SJCRH30 (cell line): ENCODE results near the gene ITPKA. TPM values are rescaled to one million over a fixed set of nuclear protein-coding genes. Genes with fewer than 3 reads are reported as not detected.

Experiments used
- DNase-seq, 2 experiments: peaks; one replicate each; pipeline ENCODE4 v3.0.0-alpha.2; 2015 to 2020
- H3K27ac ChIP-seq: fragments of 250-450 bp; sonication (Bioruptor Pico); 2 replicates; pipeline ENCODE4 v1.5.1; 2020; ENCODE audit warnings: mild to moderate bottlenecking, moderate library complexity
- H3K27me3 ChIP-seq: fragments of 250-450 bp; sonication (Bioruptor Pico); 2 replicates; pipeline ENCODE4 v1.5.1; 2020; ENCODE audit warnings: mild to moderate bottlenecking, moderate library complexity
- H3K36me3 ChIP-seq: fragments of 250-450 bp; sonication (Bioruptor Pico); 2 replicates; pipeline ENCODE4 v1.5.1; 2020; ENCODE audit warnings: mild to moderate bottlenecking, moderate library complexity
- H3K4me1 ChIP-seq: fragments of 250-450 bp; sonication (Bioruptor Pico); 2 replicates; pipeline ENCODE4 v1.5.1; 2020; ENCODE audit warnings: mild to moderate bottlenecking, moderate library complexity
- H3K4me3 ChIP-seq: fragments of 250-450 bp; sonication (Bioruptor Pico); 2 replicates; pipeline ENCODE4 v1.5.1; 2020; ENCODE audit warnings: mild to moderate bottlenecking, moderate library complexity
- H3K9me3 ChIP-seq: fragments of 250-450 bp; sonication (Bioruptor Pico); replicated peaks from 2 replicates; pipeline ENCODE4 v1.5.1; 2020; ENCODE audit warnings: mild to moderate bottlenecking, moderate library complexity
- total RNA-seq: library from RNA; depleted of rRNA; stranded (reverse); fragments of >200 nt; shearing (Covaris generic); gene quantifications from 2 replicates; pipeline ENCODE4 v1.2.3, GENCODE V29; 2014

ITPKA gene
- total RNA-seq, 1 experiment from 2014 or later, result 8.8 TPM

DNA sequence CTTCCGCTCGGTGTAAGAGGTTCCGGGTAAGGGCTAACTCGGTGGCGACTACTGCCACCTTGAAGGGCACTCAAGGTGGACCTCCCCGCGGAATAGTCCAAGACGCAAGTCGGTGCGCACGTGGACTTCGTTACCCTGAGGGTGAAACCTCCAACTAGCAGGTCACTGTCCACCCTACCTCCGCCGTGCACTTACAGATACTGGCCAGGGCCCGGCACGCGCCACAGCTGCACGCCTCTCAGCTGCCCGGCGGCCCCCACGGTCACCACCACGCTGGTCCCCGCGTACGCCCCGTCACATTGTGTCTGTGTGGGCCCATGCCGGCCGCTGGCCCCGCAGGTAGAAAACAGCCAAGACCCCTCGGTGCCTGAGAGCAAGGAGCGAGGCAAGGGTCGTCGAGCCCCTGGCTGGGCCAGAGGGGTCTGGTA lies 18.9 kb downstream of the ITPKA start:
- no peaks in the 10 kb centered on the region for H3K27me3 ChIP-seq
- no peak for DNase-seq
- no peaks in the 10 kb centered on the region for H3K36me3 ChIP-seq
- H3K4me1 ChIP-seq, result no peaks in the 10 kb centered on the region
- H3K9me3 ChIP-seq, result no peaks in the 10 kb centered on the region
- H3K27ac ChIP-seq, result peak overlapping the region; percentile 73
- peak overlapping the region; percentile 57 for H3K4me3 ChIP-seq

DNA sequence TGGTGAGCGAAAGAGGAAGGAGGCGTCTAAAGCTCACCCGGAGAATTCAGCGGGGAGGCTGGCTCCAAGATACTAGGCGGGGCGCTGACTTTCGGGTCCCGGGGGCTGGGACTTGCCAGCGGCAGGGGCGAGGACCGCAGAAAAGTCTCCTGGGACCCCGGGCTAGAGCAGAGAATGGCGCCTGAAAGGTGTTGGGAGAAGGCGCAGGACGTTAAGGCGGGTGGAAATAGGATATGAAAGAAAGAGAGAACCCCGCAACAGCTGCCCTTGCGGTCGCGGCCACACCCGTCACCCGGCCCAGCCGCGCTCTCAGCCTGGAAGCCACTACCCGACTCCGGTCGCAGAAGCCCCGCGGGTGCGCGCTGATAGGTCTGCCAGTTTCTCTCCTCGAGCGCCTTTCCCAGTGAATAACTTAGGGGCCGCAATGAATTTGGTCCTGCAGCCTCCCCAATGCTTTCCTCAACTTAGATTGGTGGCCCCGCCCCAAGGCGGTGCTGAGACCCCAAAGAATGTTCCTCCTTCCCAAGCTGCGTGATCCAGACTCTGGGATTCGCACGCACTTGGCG lies 19.3 kb downstream of the ITPKA start:
- peak; percentile 88 to 89 for DNase-seq
- no peaks in the 10 kb centered on the region for H3K27me3 ChIP-seq
- no peaks in the 10 kb centered on the region for H3K9me3 ChIP-seq
- peak overlapping the region; percentile 73 for H3K27ac ChIP-seq
- no peaks in the 10 kb centered on the region for H3K36me3 ChIP-seq
- H3K4me3 ChIP-seq, result peak overlapping the region; percentile 57
- no peaks in the 10 kb centered on the region for H3K4me1 ChIP-seq

DNA sequence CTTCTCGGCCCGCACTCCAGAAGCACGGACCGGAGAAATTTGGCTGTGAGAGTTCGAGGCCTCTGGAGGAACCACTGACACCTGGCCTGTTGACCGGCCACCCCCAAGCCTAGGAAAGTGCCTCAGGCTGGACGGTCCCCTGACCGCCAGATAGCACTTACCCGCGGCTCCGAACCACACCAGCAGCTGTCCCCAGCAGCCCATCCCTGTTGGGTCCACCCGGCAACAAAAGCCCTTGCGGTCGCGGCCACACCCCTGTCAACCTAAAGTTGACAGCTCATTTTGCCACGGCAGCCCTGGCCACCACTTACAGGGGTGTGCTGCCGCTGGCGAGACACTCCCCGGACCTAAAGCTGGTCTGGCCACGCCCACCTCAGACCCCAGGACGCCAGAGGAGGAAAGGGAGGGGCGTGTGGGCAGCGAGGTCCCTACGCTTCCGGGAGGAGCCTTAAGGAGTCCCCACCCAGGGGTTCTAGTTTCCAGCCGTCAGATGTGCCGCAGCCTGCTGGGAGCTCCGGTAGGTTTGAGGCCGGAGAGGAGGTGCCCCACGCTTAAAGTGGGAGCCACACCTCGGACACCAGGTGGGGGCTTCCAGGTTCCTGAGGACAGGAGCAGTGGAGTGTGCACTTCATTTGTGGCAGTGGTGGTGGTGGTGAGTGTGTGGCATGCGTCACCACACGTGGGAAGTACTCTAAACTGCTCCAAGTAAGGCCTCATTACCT lies 20.0 kb downstream of the ITPKA start, which contains the start of gene LTK:
LTK (minus strand) TSS at position 322 of the 722 bp plus-strand sequence; CDS start at position 204, 118 bp downstream.
- H3K36me3 ChIP-seq, result no peaks in the 10 kb centered on the region
- peak within 1 kb of the TSS; percentile 57 for H3K4me3 ChIP-seq
- H3K27me3 ChIP-seq, result no peaks in the 10 kb centered on the region
- peak; percentile 95 for DNase-seq
- no peaks in the 10 kb centered on the region for H3K9me3 ChIP-seq
- H3K27ac ChIP-seq, result peak within 1 kb of the TSS; percentile 73
- H3K4me1 ChIP-seq, result no peaks in the 10 kb centered on the region

DNA sequence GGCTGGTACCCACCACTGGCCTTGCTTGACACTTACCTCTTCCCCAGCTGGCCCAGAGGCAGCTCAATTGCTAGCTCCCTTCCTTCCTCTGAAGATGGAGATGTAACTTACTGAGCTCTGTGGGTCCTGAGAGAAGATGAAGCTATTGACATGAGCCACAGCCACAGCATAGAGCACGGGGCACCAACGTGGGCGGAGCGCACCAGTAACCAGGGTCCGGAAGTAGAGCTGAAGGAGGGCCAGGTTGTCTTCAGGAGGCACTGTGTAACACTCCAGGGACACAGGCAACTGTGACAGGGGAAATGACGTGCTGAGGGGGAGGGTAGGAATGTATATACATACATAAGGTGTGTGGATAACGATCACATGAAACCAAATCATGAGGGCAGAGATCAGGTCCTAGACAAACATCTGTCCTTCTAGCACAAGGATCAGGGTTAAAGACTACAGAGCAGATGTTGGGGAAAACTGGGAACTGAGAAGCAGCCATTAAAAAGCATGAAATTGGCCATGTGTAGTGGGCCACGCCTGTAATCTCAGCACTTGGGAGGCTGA lies 24.3 kb downstream of the ITPKA start:
- Histone ChIP-seq H3K4me3 (no peak overlapping the region), H3K36me3 (no peaks in the 10 kb centered on the region), H3K27ac (no peak overlapping the region), H3K9me3 (no peaks in the 10 kb centered on the region), H3K27me3 (no peaks in the 10 kb centered on the region), H3K4me1 (no peaks in the 10 kb centered on the region)
- no peak for DNase-seq

DNA sequence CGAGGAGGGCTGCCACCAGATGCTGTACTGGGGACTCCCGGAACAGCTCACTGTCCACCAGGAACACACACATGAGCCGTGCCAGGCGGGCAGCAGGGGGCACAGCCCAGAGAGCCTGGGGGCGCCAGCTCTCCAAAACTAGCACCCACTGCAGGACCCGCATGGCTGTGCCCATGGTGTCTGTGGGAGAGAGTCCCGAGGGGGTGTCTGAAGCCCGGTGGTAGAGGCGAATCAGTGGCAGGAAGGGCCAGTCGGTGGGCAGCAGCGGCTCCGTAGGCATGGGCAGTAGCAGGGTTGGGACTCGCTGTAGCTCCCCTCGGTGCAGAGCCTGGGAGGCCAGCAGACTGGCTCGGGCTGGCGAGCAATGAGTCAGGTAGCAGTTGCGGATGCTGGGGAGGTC lies 27.0 kb downstream of the ITPKA start:
- no peaks in the 10 kb centered on the region for H3K36me3 ChIP-seq
- H3K4me1 ChIP-seq, result no peaks in the 10 kb centered on the region
- H3K27me3 ChIP-seq, result no peaks in the 10 kb centered on the region
- DNase-seq, result no peak
- H3K27ac ChIP-seq, result no peak overlapping the region
- H3K4me3 ChIP-seq, result no peak overlapping the region
- H3K9me3 ChIP-seq, result no peaks in the 10 kb centered on the region

DNA sequence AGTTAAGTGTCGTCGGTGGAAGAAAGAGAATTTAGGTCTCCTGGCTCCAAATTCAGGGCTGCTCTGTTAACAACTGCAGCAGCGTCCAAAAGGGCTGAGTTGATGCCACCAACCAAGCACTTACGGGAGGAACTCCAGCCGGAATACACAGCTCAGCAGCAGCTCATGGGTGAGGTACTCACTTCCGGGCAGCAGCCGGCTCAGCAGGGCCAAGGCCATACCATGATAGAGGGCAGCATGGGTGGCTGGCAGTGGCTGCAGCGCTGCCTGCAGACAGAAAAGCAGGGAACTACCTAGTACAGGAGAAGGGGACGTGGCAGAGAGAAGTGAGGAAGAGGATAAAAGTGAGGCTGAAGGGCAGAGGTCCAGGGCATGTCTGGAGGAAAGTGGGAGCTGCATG lies 27.9 kb downstream of the ITPKA start:
- no peak for DNase-seq
- Histone ChIP-seq H3K4me1 (no peaks in the 10 kb centered on the region), H3K27ac (no peak overlapping the region), H3K27me3 (no peaks in the 10 kb centered on the region), H3K4me3 (no peak overlapping the region), H3K9me3 (no peaks in the 10 kb centered on the region), H3K36me3 (peaks cover 1% of the 10 kb centered on the region; the same call in 1 of the 2 replicates)

DNA sequence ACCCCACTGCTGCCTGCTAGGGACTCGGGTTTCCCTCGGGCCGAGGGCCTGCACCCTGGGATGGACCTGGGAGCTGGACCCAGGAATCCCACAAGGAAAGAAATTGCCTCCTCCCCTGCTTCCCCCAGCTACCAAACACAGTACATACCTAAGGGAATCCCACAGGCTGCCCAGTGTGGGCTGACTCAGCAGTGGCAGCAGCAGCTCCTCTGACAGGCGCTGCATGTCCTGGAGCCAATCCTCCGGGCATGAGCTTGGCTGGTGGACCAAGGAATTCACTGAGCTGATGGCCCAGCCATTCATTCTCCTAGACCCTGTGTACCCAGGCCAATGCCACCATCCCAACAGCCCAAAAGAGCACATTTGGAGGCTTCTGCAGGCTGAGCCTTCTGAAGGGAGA lies 29.4 kb downstream of the ITPKA start:
- Histone ChIP-seq H3K4me3 (no peak overlapping the region), H3K36me3 (peaks cover 7% of the 10 kb centered on the region), H3K9me3 (no peaks in the 10 kb centered on the region), H3K4me1 (no peaks in the 10 kb centered on the region), H3K27me3 (no peaks in the 10 kb centered on the region), H3K27ac (no peak overlapping the region)
- DNase-seq, result no peak

DNA sequence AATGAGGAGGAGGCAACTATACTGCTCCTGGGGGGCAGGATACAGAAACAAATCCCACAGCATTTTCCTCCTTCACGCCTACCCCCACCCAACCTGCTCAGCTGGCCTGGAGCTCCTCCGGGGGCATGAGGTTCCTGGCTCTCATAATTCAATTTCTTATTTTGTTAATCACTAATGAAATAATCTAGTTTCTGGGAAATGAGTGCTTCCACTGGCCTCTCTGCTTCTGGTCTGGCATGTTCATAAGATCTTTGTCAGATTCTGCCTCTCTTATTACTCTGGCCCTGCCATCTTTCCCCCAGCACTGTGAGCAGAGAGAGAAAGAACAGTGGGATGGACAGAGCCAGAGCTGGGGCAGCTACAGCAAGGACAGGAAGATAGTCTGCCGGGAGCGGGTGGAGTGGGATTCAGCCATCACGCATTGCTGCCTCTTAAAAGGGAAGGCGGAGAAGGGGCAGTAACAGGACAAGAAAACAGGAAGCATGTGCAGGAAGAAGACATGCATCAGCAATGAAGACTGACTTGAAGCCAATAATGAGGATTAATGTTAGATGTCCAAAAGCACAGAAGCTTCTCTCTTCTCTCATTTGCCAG lies 36.8 kb downstream of the ITPKA start:
- H3K4me3 ChIP-seq, result no peak overlapping the region
- peaks cover 13% of the 10 kb centered on the region for H3K36me3 ChIP-seq
- H3K4me1 ChIP-seq, result no peaks in the 10 kb centered on the region
- H3K27ac ChIP-seq, result no peak overlapping the region
- H3K9me3 ChIP-seq, result no peaks in the 10 kb centered on the region
- DNase-seq, result no peak
- no peaks in the 10 kb centered on the region for H3K27me3 ChIP-seq

DNA sequence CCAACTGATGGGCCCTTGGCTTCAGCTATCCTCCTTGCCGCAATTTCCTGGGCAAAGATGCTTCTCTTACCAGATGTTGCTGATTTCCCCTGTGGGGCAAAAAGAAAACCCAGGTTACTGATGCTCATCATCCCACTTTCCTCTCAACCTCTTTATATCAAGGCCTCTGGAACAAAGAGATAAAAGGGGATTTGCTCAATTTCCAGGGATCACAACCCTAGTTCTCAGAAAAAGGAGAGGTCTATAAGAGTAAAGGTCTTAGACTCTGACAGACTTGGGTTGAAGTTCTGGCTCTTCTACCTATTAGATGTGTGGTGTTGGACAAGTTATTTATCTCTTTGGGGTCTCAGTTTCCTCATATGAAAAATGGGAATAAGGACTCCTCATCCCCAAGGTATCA lies 41.9 kb downstream of the ITPKA start:
- DNase-seq, result no peak
- peaks cover 10% of the 10 kb centered on the region for H3K36me3 ChIP-seq

DNA sequence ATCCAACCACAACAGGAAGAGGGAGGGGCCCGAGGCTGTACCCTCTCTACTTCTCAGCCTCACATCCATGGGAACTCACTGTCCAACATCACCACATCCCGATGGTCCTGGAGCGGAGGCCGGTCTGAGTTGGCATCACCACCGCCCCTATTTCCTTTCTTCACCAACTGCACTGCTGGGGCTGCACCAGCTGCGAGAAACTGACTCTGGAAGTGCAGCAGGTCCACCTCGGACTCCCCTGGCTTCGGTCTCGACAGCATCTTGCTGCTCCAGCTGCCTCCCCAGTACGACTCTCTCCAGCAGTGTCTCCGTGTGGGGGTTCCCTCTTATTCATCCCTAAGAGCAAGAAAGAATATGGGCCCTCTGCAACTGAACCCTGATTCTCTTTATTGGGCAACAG lies 43.2 kb downstream of the ITPKA start:
- Histone ChIP-seq H3K4me3 (no peak overlapping the region), H3K4me1 (no peaks in the 10 kb centered on the region), H3K27me3 (no peaks in the 10 kb centered on the region), H3K36me3 (peaks cover 10% of the 10 kb centered on the region), H3K9me3 (no peaks in the 10 kb centered on the region; the same call in 1 of the 2 replicates), H3K27ac (no peak overlapping the region)
- DNase-seq, result no peak

More for the DNA sequence above, 41.9 kb downstream of the ITPKA start:
- Histone ChIP-seq H3K4me3 (no peak overlapping the region), H3K27me3 (no peaks in the 10 kb centered on the region), H3K9me3 (no peaks in the 10 kb centered on the region; the same call in 1 of the 2 replicates), H3K27ac (no peak overlapping the region), H3K4me1 (no peaks in the 10 kb centered on the region)

DNA sequence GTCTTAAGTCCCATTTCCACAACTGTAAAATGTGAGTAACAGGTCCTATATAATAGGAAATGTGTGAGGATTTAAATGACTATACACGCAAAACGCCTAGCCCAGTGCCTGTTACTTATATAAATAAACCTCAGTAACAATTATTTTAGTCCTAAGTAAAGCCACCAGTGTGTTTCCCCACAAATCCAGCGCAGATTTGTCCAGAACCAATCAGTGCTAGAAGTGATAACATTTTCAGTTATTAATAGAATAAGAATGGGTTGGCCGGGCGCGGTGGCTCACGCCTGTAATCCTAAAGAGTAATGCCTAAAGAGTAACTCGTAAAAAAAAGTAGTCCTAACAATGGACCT lies 49.8 kb downstream of the ITPKA start:
- Histone ChIP-seq H3K36me3 (no peaks in the 10 kb centered on the region), H3K27ac (peak overlapping the region; percentile 72), H3K9me3 (no peaks in the 10 kb centered on the region), H3K4me3 (peak overlapping the region; percentile 80), H3K4me1 (peaks cover 4% of the 10 kb centered on the region; the same call in 1 of the 2 replicates), H3K27me3 (no peaks in the 10 kb centered on the region)
- DNase-seq, result no peak

DNA sequence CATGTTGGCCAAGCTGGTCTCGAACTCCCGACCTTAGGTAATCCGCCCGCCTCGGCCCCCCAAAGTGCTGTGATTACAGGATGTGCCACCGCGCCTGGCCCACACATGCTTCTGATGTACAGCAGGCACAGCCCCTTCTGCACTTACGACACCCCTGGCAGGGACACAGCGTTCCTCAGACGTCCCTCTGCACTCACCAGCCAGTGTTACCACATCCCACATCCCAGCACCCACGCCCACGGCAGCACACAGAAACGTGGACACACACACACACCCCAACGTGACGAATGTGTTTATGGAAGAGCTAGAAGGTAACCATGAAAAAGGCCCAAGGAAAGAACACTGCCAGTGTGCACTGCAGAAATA lies 51.0 kb downstream of the ITPKA start:
- DNase-seq, result no peak

DNA sequence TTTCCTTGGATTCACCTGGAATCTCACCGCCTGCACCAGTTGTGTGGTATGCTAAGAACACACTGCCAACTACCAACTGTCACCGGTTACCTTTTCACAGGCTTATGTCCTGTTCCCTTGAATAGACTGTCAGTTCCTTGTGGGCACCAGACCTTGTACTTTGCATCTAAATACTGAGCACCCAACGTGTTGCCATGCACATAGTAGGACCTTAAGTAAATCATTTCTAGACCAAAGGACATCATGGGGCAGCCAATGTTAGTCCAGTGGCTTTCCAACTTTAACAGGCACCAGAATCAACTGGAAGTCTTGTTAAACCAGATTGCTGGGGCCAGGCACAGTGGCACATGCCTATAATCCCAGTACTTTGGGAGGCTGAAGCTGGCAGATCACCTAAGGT lies 51.5 kb downstream of the ITPKA start:
- no peak overlapping the region for H3K27ac ChIP-seq
- H3K4me3 ChIP-seq, result no peak overlapping the region
- no peaks in the 10 kb centered on the region for H3K9me3 ChIP-seq
- no peaks in the 10 kb centered on the region for H3K27me3 ChIP-seq
- H3K36me3 ChIP-seq, result no peaks in the 10 kb centered on the region
- peaks cover 4% of the 10 kb centered on the region; the same call in 1 of the 2 replicates for H3K4me1 ChIP-seq
- no peak for DNase-seq

More for the DNA sequence above, 51.0 kb downstream of the ITPKA start:
- H3K9me3 ChIP-seq, result no peaks in the 10 kb centered on the region
- no peak overlapping the region for H3K27ac ChIP-seq
- H3K4me3 ChIP-seq, result peak overlapping the region; percentile 80
- H3K4me1 ChIP-seq, result peaks cover 4% of the 10 kb centered on the region; the same call in 1 of the 2 replicates
- no peaks in the 10 kb centered on the region for H3K27me3 ChIP-seq
- H3K36me3 ChIP-seq, result no peaks in the 10 kb centered on the region

DNA sequence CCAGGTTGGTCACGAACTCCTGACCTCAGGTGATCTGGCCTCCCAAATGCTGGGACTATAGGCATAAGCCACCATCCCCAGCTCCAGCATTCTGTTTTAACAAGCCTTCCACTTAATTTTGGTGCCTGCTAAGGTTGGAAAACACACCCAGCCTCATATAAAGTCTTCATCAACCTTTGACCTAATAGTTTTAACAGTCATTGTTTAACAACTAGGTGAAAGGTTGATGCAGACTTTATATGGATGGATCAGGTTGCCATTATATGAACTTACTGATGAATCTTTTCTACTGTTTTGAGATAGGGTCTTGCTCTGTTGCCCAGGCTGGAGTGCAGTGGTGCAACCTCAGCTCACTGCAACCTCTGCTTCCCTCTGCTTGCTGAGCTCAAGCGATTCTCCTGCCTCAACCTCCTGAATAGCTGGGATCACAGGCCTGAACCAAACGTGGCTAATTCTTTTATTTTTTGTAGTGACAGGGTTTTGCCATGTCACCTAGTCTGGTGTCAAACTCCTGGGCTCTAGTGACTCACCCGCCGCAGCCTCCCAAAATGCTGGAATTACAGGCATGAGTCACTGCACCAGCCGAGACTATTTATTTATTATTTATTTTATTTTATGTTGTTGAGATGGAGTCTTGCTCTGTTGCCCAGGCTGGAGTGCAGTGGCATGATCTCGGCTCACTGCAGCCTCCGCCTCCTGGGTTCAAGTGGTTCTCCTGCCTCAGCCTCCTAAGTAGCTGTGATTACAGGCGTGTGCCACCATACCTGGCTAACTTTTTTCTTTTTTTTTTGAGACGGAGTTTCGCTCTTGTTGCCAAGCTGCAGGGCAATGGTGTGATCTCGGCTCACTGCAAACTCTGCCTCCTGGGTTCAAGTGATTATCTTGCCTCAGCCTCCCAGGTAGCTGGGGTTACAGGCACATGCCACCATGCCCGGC lies 53.4 kb downstream of the ITPKA start:
- no peaks in the 10 kb centered on the region for H3K9me3 ChIP-seq
- H3K27me3 ChIP-seq, result no peaks in the 10 kb centered on the region
- H3K27ac ChIP-seq, result no peak overlapping the region
- peaks cover 4% of the 10 kb centered on the region; the same call in 1 of the 2 replicates for H3K4me1 ChIP-seq
- H3K4me3 ChIP-seq, result no peak overlapping the region
- no peak for DNase-seq
- no peaks in the 10 kb centered on the region for H3K36me3 ChIP-seq
